GM23248 (cell line): Measurements from ENCODE around the gene SHCBP1L. TPM values are rescaled to one million over a fixed set of nuclear protein-coding genes. Genes with fewer than 3 reads are reported as not detected.

Experiments
- DNase-seq: peaks from one replicate; pipeline ENCODE4 v3.0.0-alpha.2; 2015
- H2AFZ ChIP-seq: fragments of 200-600 bp; sonication (generic); 2 replicates; pipeline ENCODE4 v1.6.1; 2016; ENCODE audit warnings: antibody characterized with exemption
- H3F3A ChIP-seq: fragments of 200-600 bp; sonication (generic); 2 replicates; pipeline ENCODE4 v1.6.1; 2016; ENCODE audit warnings: mild to moderate bottlenecking, antibody characterized with exemption, mixed run types; ENCODE audit not compliant: insufficient read depth
- H3K27ac ChIP-seq: fragments of 200-600 bp; sonication (generic); 2 replicates; pipeline ENCODE4 v1.5.1; 2016; ENCODE audit warnings: mild to moderate bottlenecking
- H3K27me3 ChIP-seq: fragments of 200-600 bp; sonication (generic); replicated peaks from 2 replicates; pipeline ENCODE4 v1.6.1; 2016; ENCODE audit warnings: mild to moderate bottlenecking; ENCODE audit not compliant: insufficient read depth
- H3K36me3 ChIP-seq: fragments of 200-600 bp; sonication (generic); 2 replicates; pipeline ENCODE4 v1.6.1; 2016; ENCODE audit warnings: low read depth, mild to moderate bottlenecking
- H3K4me1 ChIP-seq: fragments of 200-600 bp; sonication (generic); 2 replicates; pipeline ENCODE4 v1.6.1; 2016; ENCODE audit warnings: mild to moderate bottlenecking; ENCODE audit not compliant: insufficient read depth
- H3K4me2 ChIP-seq: fragments of 200-600 bp; sonication (generic); one replicate; pipeline ENCODE4 v1.6.1; 2016; ENCODE audit warnings: mild to moderate bottlenecking; ENCODE audit not compliant: unreplicated experiment
- H3K4me3 ChIP-seq: fragments of 200-600 bp; sonication (generic); 2 replicates; pipeline ENCODE4 v1.5.1; 2016; ENCODE audit warnings: mild to moderate bottlenecking
- H3K79me2 ChIP-seq: fragments of 200-600 bp; sonication (generic); 2 replicates; pipeline ENCODE4 v1.6.1; 2016; ENCODE audit warnings: mild to moderate bottlenecking; ENCODE audit not compliant: insufficient read depth
- H3K9ac ChIP-seq: fragments of 200-600 bp; sonication (generic); 2 replicates; pipeline ENCODE4 v1.6.1; 2016; ENCODE audit warnings: mild to moderate bottlenecking
- H3K9me2 ChIP-seq: fragments of 200-600 bp; sonication (generic); 2 replicates; pipeline ENCODE4 v1.6.1; 2016; ENCODE audit warnings: mixed run types, mild to moderate bottlenecking, moderate library complexity; ENCODE audit not compliant: insufficient read depth
- H3K9me3 ChIP-seq: fragments of 200-600 bp; sonication (generic); one replicate; pipeline ENCODE4 v1.6.1; 2017; ENCODE audit warnings: low read depth
- H4K20me1 ChIP-seq: fragments of 200-600 bp; sonication (generic); 2 replicates; pipeline ENCODE4 v1.6.0; 2016; ENCODE audit not compliant: insufficient read depth
- EZH2 ChIP-seq: fragments of 200-600 bp; sonication (generic); IDR thresholded peaks from 2 replicates; pipeline ENCODE4 v1.6.1; 2018; ENCODE audit warnings: antibody characterized with exemption, mild to moderate bottlenecking; ENCODE audit not compliant: insufficient read depth, poor library complexity, severe bottlenecking
- EZH2phosphoT487 ChIP-seq: fragments of 200-600 bp; sonication (generic); IDR thresholded peaks from 2 replicates; pipeline ENCODE4 v1.6.1; 2018; ENCODE audit warnings: antibody characterized with exemption, moderate library complexity, mild to moderate bottlenecking, low read depth; ENCODE audit not compliant: insufficient read depth
- WGBS, 2 experiments: methylation state at CpG; one replicate each; pipeline ENCODE4 v1.1.6; 2015 to 2017; ENCODE audit warnings: low lambda C conversion rate in 2 of 2, low coverage in 1 of 2; ENCODE audit errors: missing lambda C conversion rate in 2 of 2; 5-methylcytosine and 5-hydroxymethylcytosine counted together
- in situ Hi-C: fragments of 300-500 bp; cut with MboI; formaldehyde crosslinking; loops from 2 replicates; pipeline ENCODE4 v1.15.0; 2020
- polyA plus RNA-seq: library from polyadenylated mRNA; unstranded; fragments of >200 nt; fragmentation: Nextera tagmentation; extraction: Ambion mirVana; gene quantifications from 2 replicates; pipeline ENCODE4 v1.2.1, GENCODE V29; 2016
- total RNA-seq: library from RNA; depleted of rRNA; stranded (reverse); fragments of >200 nt; shearing (Covaris generic); gene quantifications from 2 replicates; pipeline ENCODE4 v1.2.3, GENCODE V29; 2014

SHCBP1L gene
- total and polyA plus RNA-seq, 2 experiments from 2014 or later: not detected

DNA sequence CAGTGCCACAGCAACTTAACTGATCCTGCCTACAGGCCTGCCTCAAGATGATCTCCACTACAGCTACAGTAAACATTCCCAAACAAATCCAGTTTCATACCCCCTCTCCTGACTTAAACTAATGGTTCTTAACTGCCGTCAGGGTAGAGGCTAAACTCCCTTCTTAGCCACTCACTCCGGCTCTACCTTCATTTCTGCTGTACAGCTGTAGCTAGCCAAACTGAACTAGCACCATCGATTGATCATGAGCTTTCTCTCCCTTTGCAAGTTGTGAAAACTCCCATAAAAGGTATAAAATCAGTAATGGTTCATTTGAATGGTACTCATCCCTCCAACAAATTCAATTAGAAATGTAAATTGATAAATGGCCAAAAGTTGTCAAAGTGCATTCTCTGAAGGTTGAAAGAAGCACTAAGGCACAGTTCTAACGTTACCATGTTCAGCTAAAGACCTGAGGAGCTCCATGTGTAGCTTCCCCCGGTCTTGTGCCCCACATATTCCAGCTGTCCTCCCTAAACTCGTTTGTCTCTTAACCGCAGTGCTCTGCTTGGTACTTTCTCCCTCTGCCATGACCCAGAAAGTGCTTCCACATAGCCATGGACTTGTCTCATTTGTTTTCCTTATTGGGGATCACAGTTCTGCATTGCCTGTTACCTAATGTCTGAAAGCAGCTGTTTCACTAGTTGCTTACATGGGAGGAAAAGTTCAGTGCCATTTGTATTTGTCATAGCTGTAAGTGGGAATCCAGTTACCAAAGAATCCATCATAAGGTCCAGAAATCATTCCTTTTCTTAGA, 64.0 kb downstream of the SHCBP1L start:
- in situ Hi-C loops: no loop called here

GRCh38 chr1:182886985-182887384, 66.0 kb downstream of the SHCBP1L start:
- peaks cover 58% of the 10 kb centered on the region for H3K36me3 ChIP-seq
- WGBS, 2 experiments: 92 to 94% methylated on average over 11 of the region's 11 CpGs

More for the DNA sequence above, 64.0 kb downstream of the SHCBP1L start:
- peaks cover 40% of the 10 kb centered on the region for H3K36me3 ChIP-seq
- H3K27me3 ChIP-seq: no peaks in the 10 kb centered on the region
- H3K27ac ChIP-seq: no peak overlapping the region
- WGBS, 2 experiments: 65% methylated on average over 7 of the region's 7 CpGs
- H3K4me2 ChIP-seq: no peak overlapping the region
- no peaks in the 10 kb centered on the region for H3K9me3 ChIP-seq
- H3K4me3 ChIP-seq: no peak overlapping the region
- H3K9ac ChIP-seq: no peak overlapping the region
- H3K4me1 ChIP-seq: no peaks in the 10 kb centered on the region
- peaks cover 72% of the 10 kb centered on the region for H3F3A ChIP-seq
- no peaks in the 10 kb centered on the region for H3K79me2 ChIP-seq
- peak; percentile 27 for DNase-seq
- no peak overlapping the region for H2AFZ ChIP-seq
- no peaks in the 10 kb centered on the region for H4K20me1 ChIP-seq
- TF ChIP-seq EZH2: no peak
- TF ChIP-seq EZH2phosphoT487: no peak
- H3K9me2 ChIP-seq: no peaks in the 10 kb centered on the region

GRCh38 chr1:182885591-182885990, 67.4 kb downstream of the SHCBP1L start:
- 98% methylated on average over 3 of the region's 3 CpGs for WGBS, 2 experiments
- Histone ChIP-seq H3F3A (peaks cover 77% of the 10 kb centered on the region), H2AFZ (no peak overlapping the region), H3K4me2 (no peak overlapping the region), H3K4me3 (no peak overlapping the region), H3K27me3 (no peaks in the 10 kb centered on the region), H3K9ac (no peak overlapping the region), H3K27ac (no peak overlapping the region), H4K20me1 (no peaks in the 10 kb centered on the region), H3K4me1 (no peaks in the 10 kb centered on the region), H3K9me3 (no peaks in the 10 kb centered on the region), H3K9me2 (no peaks in the 10 kb centered on the region), H3K36me3 (peaks cover 72% of the 10 kb centered on the region), H3K79me2 (no peaks in the 10 kb centered on the region)
- in situ Hi-C loops: no loop called here
- no peak for DNase-seq
- TF ChIP-seq EZH2 (no peak), EZH2phosphoT487 (no peak)

More at GRCh38 chr1:182886985-182887384, 66.0 kb downstream of the SHCBP1L start:
- Histone ChIP-seq H3K9ac (no peak overlapping the region), H2AFZ (no peak overlapping the region), H3K27ac (no peak overlapping the region), H4K20me1 (no peaks in the 10 kb centered on the region), H3K27me3 (no peaks in the 10 kb centered on the region), H3K9me2 (no peaks in the 10 kb centered on the region), H3K79me2 (no peaks in the 10 kb centered on the region), H3K4me2 (no peak overlapping the region), H3K4me1 (no peaks in the 10 kb centered on the region), H3F3A (peaks cover 80% of the 10 kb centered on the region), H3K4me3 (no peak overlapping the region), H3K9me3 (no peaks in the 10 kb centered on the region)
- DNase-seq: no peak
- TF ChIP-seq EZH2phosphoT487 (no peak), EZH2 (no peak)
- in situ Hi-C loops: no loop called here

DNA sequence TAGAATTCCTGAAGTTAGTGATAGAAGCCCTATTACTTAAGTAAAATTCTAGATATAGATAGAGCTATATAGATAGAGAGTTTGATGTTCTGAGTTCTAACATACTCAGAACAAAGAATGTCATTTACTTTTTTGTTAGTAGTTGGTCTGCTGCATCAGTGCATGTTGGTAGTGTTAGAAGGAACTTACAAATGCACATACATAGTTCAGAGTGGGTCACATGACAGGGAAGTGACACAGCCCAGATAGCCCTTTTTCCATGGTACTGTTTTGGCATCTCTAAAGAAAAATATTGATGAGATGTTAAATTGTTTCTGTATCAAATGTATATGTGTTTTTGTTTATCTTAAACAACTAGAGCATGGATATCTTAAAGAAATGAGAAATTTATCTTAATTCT, 68.1 kb downstream of the SHCBP1L start:
- Histone ChIP-seq H3K9me3 (no peaks in the 10 kb centered on the region), H3F3A (peaks cover 78% of the 10 kb centered on the region), H3K4me1 (no peaks in the 10 kb centered on the region), H3K36me3 (peaks cover 79% of the 10 kb centered on the region), H3K79me2 (peaks cover 1% of the 10 kb centered on the region; the same call in 1 of the 2 replicates), H3K27me3 (no peaks in the 10 kb centered on the region), H3K4me2 (no peak overlapping the region), H3K9me2 (no peaks in the 10 kb centered on the region), H3K27ac (no peak overlapping the region), H2AFZ (no peak overlapping the region), H3K4me3 (no peak overlapping the region), H4K20me1 (no peaks in the 10 kb centered on the region), H3K9ac (no peak overlapping the region)
- in situ Hi-C loops: no loop called here
- no peak for DNase-seq
- TF ChIP-seq EZH2phosphoT487 (no peak), EZH2 (no peak)

- no peaks in the 10 kb centered on the region for H3K9me3 ChIP-seq
- H3K27me3 ChIP-seq: no peaks in the 10 kb centered on the region
- no peaks in the 10 kb centered on the region for H3K9me2 ChIP-seq
- H3F3A ChIP-seq: peaks cover 37% of the 10 kb centered on the region
- no peak for TF ChIP-seq EZH2
- TF ChIP-seq EZH2phosphoT487: no peak
- H4K20me1 ChIP-seq: no peaks in the 10 kb centered on the region
- peaks cover 96% of the 10 kb centered on the region for H3K36me3 ChIP-seq
- in situ Hi-C loops: no loop called here
- DNase-seq: no peak
- H3K9ac ChIP-seq: no peak overlapping the region
- H3K4me1 ChIP-seq: no peaks in the 10 kb centered on the region
- no peak overlapping the region for H3K4me2 ChIP-seq
- H3K27ac ChIP-seq: no peak overlapping the region
- H3K79me2 ChIP-seq: peaks cover 39% of the 10 kb centered on the region
- WGBS, 2 experiments: 93 to 94% methylated on average over 7 of the region's 7 CpGs
- no peak overlapping the region for H3K4me3 ChIP-seq
- H2AFZ ChIP-seq: no peak overlapping the region
Observed at GRCh38 chr1:182877842-182878241, 75.1 kb downstream of the SHCBP1L start.
